GM12878 (cell line): ENCODE measurements around the gene PODN.

Source experiments
- CTCF ChIP-seq, 3 experiments: IDR thresholded peaks in 2 of 3; conservative IDR thresholded peaks in 1 of 3; 2 replicates each; pipeline ENCODE4 v1.5.1; 2011; ENCODE audit warnings: low read depth in 3 of 3, low read length in 3 of 3, mild to moderate bottlenecking in 3 of 3, control low read depth in 2 of 3, moderate library complexity in 2 of 3, inconsistent platforms in 1 of 3, mixed read lengths in 1 of 3; ENCODE audit not compliant: control insufficient read depth in 2 of 3, insufficient read depth in 1 of 3; ENCODE audit errors: extremely low read depth in 1 of 3
- EZH2 ChIP-seq: IDR thresholded peaks from 2 replicates; pipeline ENCODE4 v1.6.1; 2012; ENCODE audit warnings: low read depth, mild to moderate bottlenecking, control low read depth, inconsistent platforms, low read length, borderline replicate concordance; ENCODE audit not compliant: control insufficient read depth
- HDAC2 ChIP-seq: fragments of 200-600 bp; sonication (generic); IDR thresholded peaks from 2 replicates; pipeline ENCODE4 v1.6.1; 2017
- NFYB ChIP-seq: IDR thresholded peaks from 2 replicates; pipeline ENCODE4 v1.6.1; 2011; ENCODE audit warnings: low read depth, mild to moderate bottlenecking, low read length, improper control_type of control experiment, moderate library complexity; ENCODE audit not compliant: insufficient read depth
- PML ChIP-seq: IDR thresholded peaks from 2 replicates; pipeline ENCODE4 v1.6.1; 2012; ENCODE audit warnings: low read length, inconsistent platforms
- POLR2A ChIP-seq: IDR thresholded peaks from 2 replicates; pipeline ENCODE4 v1.6.1; 2011; ENCODE audit warnings: low read depth, mild to moderate bottlenecking, low read length
- SIN3A ChIP-seq: IDR thresholded peaks from 2 replicates; pipeline ENCODE4 v1.6.1; 2012; ENCODE audit warnings: low read depth, low read length, improper control_type of control experiment

DNA sequence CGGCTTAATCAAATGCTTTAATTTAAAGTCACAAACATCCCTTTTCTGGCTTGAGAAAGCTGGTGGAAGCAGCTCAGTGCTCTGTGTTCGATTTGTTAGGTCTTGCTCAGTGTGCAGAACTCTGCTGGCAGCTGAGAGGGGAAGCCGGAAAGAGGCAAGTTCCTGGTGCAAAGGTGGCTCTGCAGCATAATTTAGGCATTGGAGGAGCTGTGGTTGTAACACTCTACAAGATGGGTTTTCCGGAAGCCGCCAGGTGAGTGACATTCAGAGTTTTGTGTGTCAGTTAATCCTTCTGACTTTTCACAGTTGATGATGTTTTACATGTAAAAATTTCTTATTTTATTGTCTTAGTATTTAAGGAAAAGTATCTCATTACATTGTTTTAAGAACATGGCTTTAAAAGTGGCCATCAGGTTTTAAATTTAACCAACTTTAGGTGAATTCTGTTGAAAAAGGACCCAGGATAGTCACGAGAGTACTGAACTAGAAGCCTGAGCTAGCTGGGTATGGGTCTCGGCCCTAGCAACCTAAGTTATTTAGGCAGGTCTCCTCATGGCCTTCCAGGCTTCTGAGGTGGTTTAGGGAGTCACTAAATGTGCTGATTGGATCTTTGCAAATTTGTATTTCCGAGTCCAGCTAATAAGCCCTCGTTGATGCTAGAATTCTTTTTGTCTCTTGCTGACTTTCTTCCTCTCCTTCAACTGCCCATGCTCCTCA, 47.1 kb upstream of the PODN start:
- TF ChIP-seq SIN3A (peak; percentile 93), HDAC2 (no peak), POLR2A (peak; percentile 79), EZH2 (no peak), NFYB (0 out of 2 replicates have a peak, but pooled peaks have one; percentile 35), CTCF (IDR thresholded peaks at IDR 0.05 in 2 of 3, conservative IDR thresholded peaks at IDR 0.05 in 1 of 3; ENCODE audit: control insufficient read depth in 2 of 3, extremely low read depth in 1 of 3, insufficient read depth in 1 of 3, low read depth in 3 of 3, low read length in 3 of 3) (no peak), PML (0 out of 2 replicates have a peak, but pooled peaks have one; percentile 41)
